Subcutaneous adipose tissue (tissue), 4 donors: ENCODE measurements around the gene USP1. TPM values are rescaled to one million over a fixed set of nuclear protein-coding genes. Genes with fewer than 3 reads are reported as not detected.

Experiments
- total RNA-seq, 4 donors: library from RNA; depleted of rRNA; stranded (reverse); fragments of >200 nt; gene quantifications; one replicate each; pipeline ENCODE4 v1.1.0, GENCODE V29; 2016
- TF ChIP-seq, protein P1 (sequence below): fragments of 450-650 bp; IDR thresholded peaks from one replicate; pipeline ENCODE4 v1.5.1; 2016; ENCODE audit warnings: low read depth, mild to moderate bottlenecking, control low read depth, antibody characterized with exemption, moderate library complexity

Gene USP1
- total RNA-seq, 4 donors from 2014 or later, result 16.0 to 31.5 (median 20.7) TPM

- TF ChIP-seq, protein P1, sequence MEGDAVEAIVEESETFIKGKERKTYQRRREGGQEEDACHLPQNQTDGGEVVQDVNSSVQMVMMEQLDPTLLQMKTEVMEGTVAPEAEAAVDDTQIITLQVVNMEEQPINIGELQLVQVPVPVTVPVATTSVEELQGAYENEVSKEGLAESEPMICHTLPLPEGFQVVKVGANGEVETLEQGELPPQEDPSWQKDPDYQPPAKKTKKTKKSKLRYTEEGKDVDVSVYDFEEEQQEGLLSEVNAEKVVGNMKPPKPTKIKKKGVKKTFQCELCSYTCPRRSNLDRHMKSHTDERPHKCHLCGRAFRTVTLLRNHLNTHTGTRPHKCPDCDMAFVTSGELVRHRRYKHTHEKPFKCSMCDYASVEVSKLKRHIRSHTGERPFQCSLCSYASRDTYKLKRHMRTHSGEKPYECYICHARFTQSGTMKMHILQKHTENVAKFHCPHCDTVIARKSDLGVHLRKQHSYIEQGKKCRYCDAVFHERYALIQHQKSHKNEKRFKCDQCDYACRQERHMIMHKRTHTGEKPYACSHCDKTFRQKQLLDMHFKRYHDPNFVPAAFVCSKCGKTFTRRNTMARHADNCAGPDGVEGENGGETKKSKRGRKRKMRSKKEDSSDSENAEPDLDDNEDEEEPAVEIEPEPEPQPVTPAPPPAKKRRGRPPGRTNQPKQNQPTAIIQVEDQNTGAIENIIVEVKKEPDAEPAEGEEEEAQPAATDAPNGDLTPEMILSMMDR, result no peak
Measured at GRCh38 chr1:62487956-62488355, 51.1 kb downstream of the USP1 start.

GRCh38 chr1:62492521-62492920 is 55.7 kb downstream of the USP1 start:
- TF ChIP-seq, protein P1, result no peak

- TF ChIP-seq, protein P1, result no peak
Measured at GRCh38 chr1:62493656-62494055, 56.8 kb downstream of the USP1 start.

DNA sequence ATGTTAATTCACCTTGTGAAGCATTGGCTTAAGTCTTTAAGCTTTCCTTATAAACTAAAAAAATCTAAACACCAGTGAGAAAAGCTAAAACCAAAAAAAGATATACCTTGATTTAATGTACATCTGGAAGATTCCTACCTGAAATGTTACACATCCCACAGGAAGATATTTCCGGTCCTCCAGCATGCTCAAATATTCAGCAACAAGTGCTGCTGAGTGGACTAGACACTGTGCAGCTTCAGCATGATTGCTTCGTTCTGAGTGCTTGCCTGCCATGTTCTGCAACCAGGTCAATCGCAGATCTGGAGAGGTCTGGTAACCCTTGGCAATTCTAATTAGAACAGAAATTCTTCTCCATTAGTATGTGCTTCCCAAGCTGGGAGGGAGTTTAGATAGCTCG is 57.3 kb downstream of the USP1 start:
- TF ChIP-seq, protein P1, result no peak

GRCh38 chr1:62500210-62500609 is 63.4 kb downstream of the USP1 start:
- TF ChIP-seq, protein P1, result no peak

Other genes starting within 250 kb of the USP1 start
- under 1 TPM in 2 of 4 donors, not detected in 2; 0.22 to 0.34 TPM for gene L1TD1, start 242.2 kb upstream of the USP1 start, total RNA-seq
- 1 to 10 TPM in 1 of 4 donors, under 1 TPM in 3; 0.17 to 9.4 (median 0.35) TPM for gene KANK4, start 117.6 kb upstream of the USP1 start, total RNA-seq
- not detected for gene ANGPTL3, start 160.5 kb downstream of the USP1 start, total RNA-seq